ENCODE measurements around the gene HBG1.

HBG1 gene

GRCh38 chr11:5288906-5289550 is 39.4 kb upstream of the HBG1 start:
- Histone ChIP-seq H3K4me3 (ENCODE audit: low read depth, low read length) (no peak overlapping the region), H3K23ac (ENCODE audit: low read length) (no peak overlapping the region), H2BK120ac (ENCODE audit: insufficient read depth, low read length, poor library complexity) (no peak overlapping the region), H2BK12ac (ENCODE audit: low read length) (no peak overlapping the region), H3K79me2 (ENCODE audit: control insufficient read depth, insufficient read depth, low read length, poor library complexity) (no peaks in the 10 kb centered on the region), H4K12ac (ENCODE audit: low read depth, low read length) (no peak overlapping the region), H4K91ac (ENCODE audit: low read depth, low read length) (no peak overlapping the region), H3K18ac (ENCODE audit: low read length) (no peak overlapping the region), H2BK5ac (ENCODE audit: low read depth, low read length, poor library complexity) (no peak overlapping the region), H3K27ac (ENCODE audit: low read depth, low read length) (no peak overlapping the region), H3K4me1 (ENCODE audit: control insufficient read depth in 1 of 2, insufficient read depth in 2 of 2, low read length in 2 of 2) (no peaks in the 10 kb centered on the region), H3K14ac (ENCODE audit: low read length) (no peak overlapping the region), H3K9me3 (ENCODE audit: insufficient read depth, low read depth, low read length) (no peaks in the 10 kb centered on the region), H3K27me3 (ENCODE audit: insufficient read depth, low read length) (no peaks in the 10 kb centered on the region), H2AFZ (ENCODE audit: insufficient read depth, low read length, poor library complexity) (no peak overlapping the region), H3K4ac (ENCODE audit: low read depth, low read length) (no peak overlapping the region), H2AK5ac (ENCODE audit: low read length) (no peak overlapping the region), H3K4me2 (ENCODE audit: low read length) (no peak overlapping the region), H3K9ac (ENCODE audit: low read length) (no peak overlapping the region), H3K79me1 (ENCODE audit: low read length) (no peaks in the 10 kb centered on the region), H4K8ac (ENCODE audit: low read depth, low read length) (no peak overlapping the region), H3K36me3 (ENCODE audit: control insufficient read depth in 1 of 2, insufficient read depth in 2 of 2, low read length in 2 of 2) (no peaks in the 10 kb centered on the region)
- DNase-seq: peak; percentile 24 to 41
- no CpG with 5 or more reads among the region's 6 CpGs for WGBS (ENCODE audit: extremely low coverage, insufficient coverage, insufficient read length)

- no peak for DNase-seq
- Histone ChIP-seq H2BK120ac (ENCODE audit: insufficient read depth, low read length, poor library complexity) (no peak overlapping the region), H2BK5ac (ENCODE audit: low read depth, low read length, poor library complexity) (no peak overlapping the region), H4K91ac (ENCODE audit: low read depth, low read length) (no peak overlapping the region), H3K79me1 (ENCODE audit: low read length) (no peaks in the 10 kb centered on the region), H3K18ac (ENCODE audit: low read length) (no peak overlapping the region), H3K4ac (ENCODE audit: low read depth, low read length) (no peak overlapping the region), H2BK12ac (ENCODE audit: low read length) (no peak overlapping the region), H3K23ac (ENCODE audit: low read length) (no peak overlapping the region), H3K14ac (ENCODE audit: low read length) (no peak overlapping the region), H3K4me2 (ENCODE audit: low read length) (no peak overlapping the region), H3K4me3 (ENCODE audit: low read depth, low read length) (no peak overlapping the region), H4K12ac (ENCODE audit: low read depth, low read length) (no peak overlapping the region), H3K79me2 (ENCODE audit: control insufficient read depth, insufficient read depth, low read length, poor library complexity) (no peaks in the 10 kb centered on the region), H3K27me3 (ENCODE audit: insufficient read depth, low read length) (no peaks in the 10 kb centered on the region), H3K9me3 (ENCODE audit: insufficient read depth, low read depth, low read length) (no peaks in the 10 kb centered on the region), H2AK5ac (ENCODE audit: low read length) (no peak overlapping the region), H3K9ac (ENCODE audit: low read length) (no peak overlapping the region), H2AFZ (ENCODE audit: insufficient read depth, low read length, poor library complexity) (no peak overlapping the region), H4K8ac (ENCODE audit: low read depth, low read length) (no peak overlapping the region), H3K27ac (ENCODE audit: low read depth, low read length) (no peak overlapping the region), H3K36me3 (ENCODE audit: control insufficient read depth in 1 of 2, insufficient read depth in 2 of 2, low read length in 2 of 2) (no peaks in the 10 kb centered on the region), H3K4me1 (ENCODE audit: control insufficient read depth in 1 of 2, insufficient read depth in 2 of 2, low read length in 2 of 2) (no peaks in the 10 kb centered on the region)
- no CpG with 5 or more reads among the region's 7 CpGs for WGBS (ENCODE audit: extremely low coverage, insufficient coverage, insufficient read length)
These were observed 38.6 kb upstream of the HBG1 start for GRCh38 chr11:5288108-5288905.

- no peak overlapping the region for H3K4ac ChIP-seq (ENCODE audit: low read depth, low read length)
- no peak overlapping the region for H3K9ac ChIP-seq (ENCODE audit: low read length)
- H3K14ac ChIP-seq (ENCODE audit: low read length): no peak overlapping the region
- no peak for DNase-seq
- no peaks in the 10 kb centered on the region for H3K9me3 ChIP-seq (ENCODE audit: insufficient read depth, low read depth, low read length)
- H3K36me3 ChIP-seq (ENCODE audit: control insufficient read depth in 1 of 2, insufficient read depth in 2 of 2, low read length in 2 of 2): no peaks in the 10 kb centered on the region
- H3K79me1 ChIP-seq (ENCODE audit: low read length): no peaks in the 10 kb centered on the region
- H3K27me3 ChIP-seq (ENCODE audit: insufficient read depth, low read length): no peaks in the 10 kb centered on the region
- no CpG with 5 or more reads among the region's 3 CpGs for WGBS (ENCODE audit: extremely low coverage, insufficient coverage, insufficient read length)
- H2BK120ac ChIP-seq (ENCODE audit: insufficient read depth, low read length, poor library complexity): no peak overlapping the region
- no peak overlapping the region for H3K23ac ChIP-seq (ENCODE audit: low read length)
- no peak overlapping the region for H2AK5ac ChIP-seq (ENCODE audit: low read length)
- no peak overlapping the region for H4K8ac ChIP-seq (ENCODE audit: low read depth, low read length)
- no peak overlapping the region for H3K18ac ChIP-seq (ENCODE audit: low read length)
- H4K12ac ChIP-seq (ENCODE audit: low read depth, low read length): no peak overlapping the region
- H4K91ac ChIP-seq (ENCODE audit: low read depth, low read length): no peak overlapping the region
- no peaks in the 10 kb centered on the region for H3K79me2 ChIP-seq (ENCODE audit: control insufficient read depth, insufficient read depth, low read length, poor library complexity)
- H2BK12ac ChIP-seq (ENCODE audit: low read length): no peak overlapping the region
- H3K27ac ChIP-seq (ENCODE audit: low read depth, low read length): no peak overlapping the region
- H2BK5ac ChIP-seq (ENCODE audit: low read depth, low read length, poor library complexity): no peak overlapping the region
- H3K4me3 ChIP-seq (ENCODE audit: low read depth, low read length): no peak overlapping the region
- no peak overlapping the region for H2AFZ ChIP-seq (ENCODE audit: insufficient read depth, low read length, poor library complexity)
- no peaks in the 10 kb centered on the region for H3K4me1 ChIP-seq (ENCODE audit: control insufficient read depth in 1 of 2, insufficient read depth in 2 of 2, low read length in 2 of 2)
- H3K4me2 ChIP-seq (ENCODE audit: low read length): no peak overlapping the region
These were observed 37.2 kb upstream of the HBG1 start for GRCh38 chr11:5286901-5287300.

GRCh38 chr11:5286351-5286750 is 36.7 kb upstream of the HBG1 start:
- Histone ChIP-seq H3K9me3 (ENCODE audit: insufficient read depth, low read depth, low read length) (no peaks in the 10 kb centered on the region), H4K8ac (ENCODE audit: low read depth, low read length) (no peak overlapping the region), H2BK5ac (ENCODE audit: low read depth, low read length, poor library complexity) (no peak overlapping the region), H2AK5ac (ENCODE audit: low read length) (no peak overlapping the region), H3K18ac (ENCODE audit: low read length) (no peak overlapping the region), H3K4me2 (ENCODE audit: low read length) (no peak overlapping the region), H2AFZ (ENCODE audit: insufficient read depth, low read length, poor library complexity) (no peak overlapping the region), H3K79me1 (ENCODE audit: low read length) (no peaks in the 10 kb centered on the region), H3K27me3 (ENCODE audit: insufficient read depth, low read length) (no peaks in the 10 kb centered on the region), H2BK12ac (ENCODE audit: low read length) (no peak overlapping the region), H3K4ac (ENCODE audit: low read depth, low read length) (no peak overlapping the region), H3K36me3 (ENCODE audit: control insufficient read depth in 1 of 2, insufficient read depth in 2 of 2, low read length in 2 of 2) (no peaks in the 10 kb centered on the region), H2BK120ac (ENCODE audit: insufficient read depth, low read length, poor library complexity) (no peak overlapping the region), H3K4me3 (ENCODE audit: low read depth, low read length) (no peak overlapping the region), H3K23ac (ENCODE audit: low read length) (no peak overlapping the region), H3K14ac (ENCODE audit: low read length) (no peak overlapping the region), H4K91ac (ENCODE audit: low read depth, low read length) (no peak overlapping the region), H4K12ac (ENCODE audit: low read depth, low read length) (no peak overlapping the region), H3K79me2 (ENCODE audit: control insufficient read depth, insufficient read depth, low read length, poor library complexity) (no peaks in the 10 kb centered on the region), H3K27ac (ENCODE audit: low read depth, low read length) (no peak overlapping the region), H3K9ac (ENCODE audit: low read length) (no peak overlapping the region), H3K4me1 (ENCODE audit: control insufficient read depth in 1 of 2, insufficient read depth in 2 of 2, low read length in 2 of 2) (no peaks in the 10 kb centered on the region)
- WGBS (ENCODE audit: extremely low coverage, insufficient coverage, insufficient read length): no CpG with 5 or more reads among the region's 1 CpG
- DNase-seq: no peak

All from trophoblast cell (in vitro differentiated cells and primary cell).